ENCODE results near the gene NACC1.
"Not testable (repeated sequence)": the region's sequence is repeated elsewhere in the genome, so short reads cannot be mapped to it uniquely, and the experiment has no call there.

The NACC1 gene

GRCh38 chr19:13160557-13160956 lies 42.5 kb downstream of the NACC1 start:
- no peak for DNase-seq (ENCODE audit: low read depth in 1 of 2, low spot score in 1 of 2)

GRCh38 chr19:13162724-13163608 lies 44.9 kb downstream of the NACC1 start:
- DNase-seq (ENCODE audit: low read depth in 1 of 2, low spot score in 1 of 2), result peak; percentile 77 to 78

GRCh38 chr19:13163609-13164342 lies 45.7 kb downstream of the NACC1 start:
- no peak for DNase-seq (ENCODE audit: low read depth in 1 of 2, low spot score in 1 of 2)

GRCh38 chr19:13164343-13165161 lies 46.5 kb downstream of the NACC1 start:
- no peak for DNase-seq (ENCODE audit: low read depth in 1 of 2, low spot score in 1 of 2)

GRCh38 chr19:13165162-13165997 lies 47.3 kb downstream of the NACC1 start:
- DNase-seq (ENCODE audit: low read depth in 1 of 2, low spot score in 1 of 2), result no peak

GRCh38 chr19:13166151-13166550 lies 48.1 kb downstream of the NACC1 start:
- DNase-seq (ENCODE audit: low read depth in 1 of 2, low spot score in 1 of 2), result not testable (repeated sequence)

GRCh38 chr19:13169769-13170168 lies 51.7 kb downstream of the NACC1 start:
- DNase-seq (ENCODE audit: low read depth in 1 of 2, low spot score in 1 of 2), result no peak

GRCh38 chr19:13171146-13171545 lies 53.1 kb downstream of the NACC1 start:
- no peak for DNase-seq (ENCODE audit: low read depth in 1 of 2, low spot score in 1 of 2)

GRCh38 chr19:13172346-13173138 lies 54.5 kb downstream of the NACC1 start:
- DNase-seq (ENCODE audit: low read depth in 1 of 2, low spot score in 1 of 2), result peak; percentile 62 to 70

GRCh38 chr19:13173139-13173737 lies 55.2 kb downstream of the NACC1 start:
- DNase-seq (ENCODE audit: low read depth in 1 of 2, low spot score in 1 of 2), result no peak

- no peak for DNase-seq (ENCODE audit: low read depth in 1 of 2, low spot score in 1 of 2)
Observed at GRCh38 chr19:13176345-13176744, 58.3 kb downstream of the NACC1 start.

GRCh38 chr19:13177584-13177983 lies 59.5 kb downstream of the NACC1 start:
- not testable (repeated sequence) for DNase-seq (ENCODE audit: low read depth in 1 of 2, low spot score in 1 of 2)

- not testable (repeated sequence) for DNase-seq (ENCODE audit: low read depth in 1 of 2, low spot score in 1 of 2)
Observed at GRCh38 chr19:13178291-13178690, 60.2 kb downstream of the NACC1 start.

- no peak for DNase-seq (ENCODE audit: low read depth in 1 of 2, low spot score in 1 of 2)
Observed at GRCh38 chr19:13181747-13182388, 63.8 kb downstream of the NACC1 start.

GRCh38 chr19:13184926-13185325 lies 66.9 kb downstream of the NACC1 start:
- not testable (repeated sequence) for DNase-seq (ENCODE audit: low read depth in 1 of 2, low spot score in 1 of 2)

- not testable (repeated sequence) for DNase-seq (ENCODE audit: low read depth in 1 of 2, low spot score in 1 of 2)
Observed at GRCh38 chr19:13185763-13186657, 67.9 kb downstream of the NACC1 start.

- DNase-seq (ENCODE audit: low read depth in 1 of 2, low spot score in 1 of 2), result not testable (repeated sequence)
Observed at GRCh38 chr19:13186688-13187087, 68.6 kb downstream of the NACC1 start.

GRCh38 chr19:13187419-13187818 lies 69.4 kb downstream of the NACC1 start:
- DNase-seq (ENCODE audit: low read depth in 1 of 2, low spot score in 1 of 2), result no peak
